ENCODE data around the gene HEMK1. TPM values are rescaled to one million over a fixed set of nuclear protein-coding genes. Genes with fewer than 3 reads are reported as not detected.
A peak's percentile ranks its signal among the peaks of the same experiment; 100 is the strongest.

The HEMK1 gene
- total RNA-seq, 2 donors from 2014 or later = 6.7 to 9.6 TPM

GRCh38 chr3:50587373-50587772 lies 18.1 kb downstream of the HEMK1 start:
- Histone ChIP-seq H3K4me1 (peaks cover 85% of the 10 kb centered on the region), H3K9me3 (no peaks in the 10 kb centered on the region), H3K36me3 (replicated peaks in 1 of 2; ENCODE audit: insufficient read depth in 1 of 2, low read depth in 2 of 2) (no peaks in the 10 kb centered on the region), H3K27ac (no peak overlapping the region), H3K4me3 (no peak overlapping the region), H3K27me3 (no peaks in the 10 kb centered on the region)
- intact Hi-C loops (cut with DNase I) = no loop called here
- WGBS, 2 donors = 91 to 92% methylated on average over 6 of the region's 6 CpGs
- DNase-seq (no peak), ATAC-seq (no peak)
- TF ChIP-seq CTCF (IDR thresholded peaks at IDR 0.05) (no peak), POLR2A (IDR thresholded peaks at IDR 0.05) (no peak)

- no peaks in the 10 kb centered on the region for H3K9me3 ChIP-seq
- H3K27me3 ChIP-seq = no peaks in the 10 kb centered on the region
- no peak overlapping the region for H3K27ac ChIP-seq
- no peaks in the 10 kb centered on the region for H3K36me3 ChIP-seq (replicated peaks in 1 of 2; ENCODE audit: insufficient read depth in 1 of 2, low read depth in 2 of 2)
- peaks cover 84% of the 10 kb centered on the region for H3K4me1 ChIP-seq
- ATAC-seq (no peak), DNase-seq (no peak)
- TF ChIP-seq POLR2A (IDR thresholded peaks at IDR 0.05) (no peak), CTCF (IDR thresholded peaks at IDR 0.05) (no peak)
- intact Hi-C loops (cut with DNase I) = no loop called here
- WGBS, 2 donors = 51 to 60% methylated on average over 12 to 17 of the region's 17 CpGs
- no peak overlapping the region for H3K4me3 ChIP-seq
These were observed 18.8 kb downstream of the HEMK1 start for GRCh38 chr3:50587806-50588758.

- DNase-seq (no peak), ATAC-seq (no peak)
- Histone ChIP-seq H3K4me1 (peaks cover 82% of the 10 kb centered on the region), H3K9me3 (no peaks in the 10 kb centered on the region), H3K4me3 (no peak overlapping the region), H3K27me3 (no peaks in the 10 kb centered on the region), H3K36me3 (replicated peaks in 1 of 2; ENCODE audit: insufficient read depth in 1 of 2, low read depth in 2 of 2) (no peaks in the 10 kb centered on the region), H3K27ac (no peak overlapping the region)
- WGBS, 2 donors = 74 to 95% methylated on average over 4 of the region's 4 CpGs
- intact Hi-C loops (cut with DNase I) = no loop called here
- TF ChIP-seq CTCF (IDR thresholded peaks at IDR 0.05) (no peak), POLR2A (IDR thresholded peaks at IDR 0.05) (no peak)
These were observed 19.6 kb downstream of the HEMK1 start for GRCh38 chr3:50588759-50589433.

GRCh38 chr3:50591196-50591741 lies 21.9 kb downstream of the HEMK1 start:
- DNase-seq = no peak
- no peak for TF ChIP-seq POLR2A (IDR thresholded peaks at IDR 0.05)
- TF ChIP-seq CTCF (IDR thresholded peaks at IDR 0.05) = no peak
- intact Hi-C loops (cut with DNase I) = no loop called here
- Histone ChIP-seq H3K9me3 (no peaks in the 10 kb centered on the region), H3K4me3 (no peak overlapping the region), H3K4me1 (peaks cover 62% of the 10 kb centered on the region), H3K36me3 (replicated peaks in 1 of 2; ENCODE audit: insufficient read depth in 1 of 2, low read depth in 2 of 2) (no peaks in the 10 kb centered on the region), H3K27ac (peak overlapping the region in 1 of 4 donors; percentile 79), H3K27me3 (no peaks in the 10 kb centered on the region)
- WGBS, 2 donors = 55 to 85% methylated on average over 4 to 9 of the region's 9 CpGs
- no peak for ATAC-seq

Measured in body of pancreas (tissue), 4 donors.